K562 (cell line): ENCODE data around the gene UBXN11. TPM values are rescaled to one million over a fixed set of nuclear protein-coding genes. Genes with fewer than 3 reads are reported as not detected.
A peak's percentile ranks its signal among the peaks of the same experiment; 100 is the strongest.

Experiments used
- CHD7 ChIP-seq: fragments of 200-600 bp; sonication (generic); IDR thresholded peaks from one replicate; pipeline ENCODE4 v1.6.1; 2012; ENCODE audit warnings: mild to moderate bottlenecking, low read depth, low read length, inconsistent platforms
- CREBBP ChIP-seq: IDR thresholded peaks from one replicate; pipeline ENCODE4 v1.6.1; 2012; ENCODE audit warnings: low read depth, mild to moderate bottlenecking, control low read depth, inconsistent platforms, low read length
- CTBP1 ChIP-seq: fragments of 450-650 bp; IDR thresholded peaks from 2 replicates; pipeline ENCODE4 v1.6.1; 2016; ENCODE audit warnings: borderline replicate concordance
- HEY1 ChIP-seq: fragments of 250-450 bp; sonication (Bioruptor Pico); IDR thresholded peaks from 2 replicates; pipeline ENCODE4 v1.5.0; 2020; ENCODE audit warnings: mild to moderate bottlenecking, moderate library complexity, borderline replicate concordance
- ID3 ChIP-seq, 2 experiments: fragments of 250-450 bp in 1 of 2; fragments of 450-650 bp in 1 of 2; sonication (Bioruptor Pico) in 1 of 2; IDR thresholded peaks; 2 replicates each; pipeline versions ENCODE4 v1.6.1 to v1.8.0; 2016 to 2021; ENCODE audit warnings: mild to moderate bottlenecking in 2 of 2, moderate library complexity in 2 of 2, missing compliant biosample characterization in 1 of 2, missing genetic modification characterization in 1 of 2
- KLF13 ChIP-seq: fragments of 450-650 bp; IDR thresholded peaks from 2 replicates; pipeline ENCODE4 v1.6.1; 2016; ENCODE audit warnings: missing genetic modification characterization, low read depth, mild to moderate bottlenecking, missing compliant biosample characterization, moderate library complexity, borderline replicate concordance
- LCOR ChIP-seq: sonication (generic); formaldehyde crosslinking; IDR thresholded peaks from 2 replicates; pipeline ENCODE4 v1.8.0; 2022; ENCODE audit warnings: mild to moderate bottlenecking, missing genetic modification reagents
- NR2F6 ChIP-seq: fragments of 450-650 bp; formaldehyde crosslinking; IDR thresholded peaks from 2 replicates; pipeline ENCODE4 v1.4.0; 2020; ENCODE audit warnings: mild to moderate bottlenecking
- RFX1 ChIP-seq: fragments of 450-650 bp; IDR thresholded peaks from 2 replicates; pipeline ENCODE4 v1.6.1; 2016; ENCODE audit warnings: mild to moderate bottlenecking, moderate library complexity
- ZFP91 ChIP-seq: sonication (generic); formaldehyde crosslinking; IDR thresholded peaks from 2 replicates; pipeline ENCODE4 v1.8.0; 2022; ENCODE audit warnings: mild to moderate bottlenecking, missing genetic modification reagents
- ZKSCAN3 ChIP-seq: fragments of 250-450 bp; sonication (Bioruptor Pico); IDR thresholded peaks from 2 replicates; pipeline ENCODE4 v1.4.0; 2020
- ZNF174 ChIP-seq: fragments of 250-450 bp; sonication (Bioruptor Pico); IDR thresholded peaks from 2 replicates; pipeline ENCODE4 v1.4.0; 2020; ENCODE audit warnings: mild to moderate bottlenecking
- ZNF3 ChIP-seq: fragments of 250-450 bp; sonication (Bioruptor Pico); IDR thresholded peaks from 2 replicates; pipeline ENCODE4 v1.5.0; 2021; ENCODE audit warnings: mild to moderate bottlenecking, moderate library complexity
- polyA plus RNA-seq, 8 experiments: library from polyadenylated mRNA; depleted of rRNA in 4 of 8; stranded (reverse) in 5 of 8; unstranded in 3 of 8; fragments of >200 nt; fragmentation: Nextera tagmentation in 2 of 8; fragmentation: Illumina TruSeq in 1 of 8; extraction: Ambion mirVana in 2 of 8; extraction: Trizol in 1 of 8; gene quantifications; 2 replicates each; pipeline versions ENCODE4 v1.2.1 to v1.2.3, GENCODE V29; 2011 to 2014; ENCODE audit warnings: inconsistent platforms in 1 of 8, missing spikeins in 1 of 8
- total RNA-seq, 7 experiments: library from RNA; depleted of rRNA in 6 of 7; stranded (reverse); fragments of >200 nt in 6 of 7; fragmentation: Illumina TruSeq in 2 of 7; extraction: Trizol in 2 of 7; gene quantifications; 2 replicates each; pipeline versions ENCODE4 v1.2.1 to v1.2.3, GENCODE V29; 2011 to 2021; ENCODE audit warnings: low replicate concordance in 1 of 7

UBXN11 gene
- total and polyA plus RNA-seq, 9 of the 15 experiments (the other 6 are each of a cell fraction or from before 2014, with no cell fraction given) = 0.48 to 34.3 (median 11.3) TPM

GRCh38 chr1:26275580-26276431 lies 30.6 kb downstream of the UBXN11 start (continued):
- TF ChIP-seq ZFP91 (CRISPR knock-in tag) (no peak), ID3 (CRISPR knock-in tag; IDR thresholded peaks at IDR 0.05) (no peak), ID3 (tag; IDR thresholded peaks at IDR 0.05) (no peak), RFX1 (no peak), NR2F6 (CRISPR knock-in tag) (no peak), ZNF174 (CRISPR knock-in tag) (no peak), HEY1 (CRISPR knock-in tag) (0 out of 2 replicates have a peak, but pooled peaks have one; percentile 5), CHD7 (no peak), ZKSCAN3 (CRISPR knock-in tag) (no peak), KLF13 (0 out of 2 replicates have a peak, but pooled peaks have one; percentile 36), LCOR (CRISPR knock-in tag) (peak; percentile 57; the same call in 1 of the 2 replicates), CREBBP (no peak), CTBP1 (peak; percentile 56; the same call in 1 of the 2 replicates), ZNF3 (no peak)
